Peyer's patch (tissue), 4 donors: ENCODE data around the gene ACSS1.

ENCODE experiments used
- POLR2A ChIP-seq, 2 donors: fragments of 450-650 bp; IDR thresholded peaks; one replicate each; pipeline ENCODE4 v1.5.1; 2017; ENCODE audit warnings: antibody characterized with exemption in 2 of 2, mild to moderate bottlenecking in 2 of 2, moderate library complexity in 2 of 2
- TF ChIP-seq, protein P1 (sequence below), 6 experiments: fragments of 450-650 bp in 4 of 6; fragments of 200-600 bp in 2 of 6; sonication (generic) in 1 of 6; IDR thresholded peaks; one replicate each; pipeline ENCODE4 v1.5.1; 2017 to 2019; ENCODE audit warnings: antibody characterized with exemption in 6 of 6, mild to moderate bottlenecking in 3 of 6, moderate library complexity in 1 of 6

DNA sequence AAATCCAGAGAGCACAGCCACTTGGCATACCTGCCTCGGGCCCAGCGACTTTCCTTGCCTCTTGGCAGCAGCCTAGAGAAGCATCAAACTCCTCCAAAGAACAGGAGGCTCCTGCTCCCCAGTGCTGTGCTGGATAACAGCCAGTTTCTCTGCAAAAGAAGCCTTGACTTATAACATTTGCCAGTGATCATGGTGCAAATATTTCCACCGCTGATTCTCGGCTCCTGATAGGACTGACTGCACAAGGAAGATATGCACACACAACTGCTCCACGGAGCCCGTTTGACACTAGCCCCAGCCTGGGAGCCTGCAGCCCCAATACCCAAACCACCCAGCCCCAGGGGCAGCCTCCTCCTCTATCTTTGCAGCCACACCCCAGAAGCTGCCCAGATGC, 17.5 kb downstream of the ACSS1 start:
- TF ChIP-seq, protein P1, sequence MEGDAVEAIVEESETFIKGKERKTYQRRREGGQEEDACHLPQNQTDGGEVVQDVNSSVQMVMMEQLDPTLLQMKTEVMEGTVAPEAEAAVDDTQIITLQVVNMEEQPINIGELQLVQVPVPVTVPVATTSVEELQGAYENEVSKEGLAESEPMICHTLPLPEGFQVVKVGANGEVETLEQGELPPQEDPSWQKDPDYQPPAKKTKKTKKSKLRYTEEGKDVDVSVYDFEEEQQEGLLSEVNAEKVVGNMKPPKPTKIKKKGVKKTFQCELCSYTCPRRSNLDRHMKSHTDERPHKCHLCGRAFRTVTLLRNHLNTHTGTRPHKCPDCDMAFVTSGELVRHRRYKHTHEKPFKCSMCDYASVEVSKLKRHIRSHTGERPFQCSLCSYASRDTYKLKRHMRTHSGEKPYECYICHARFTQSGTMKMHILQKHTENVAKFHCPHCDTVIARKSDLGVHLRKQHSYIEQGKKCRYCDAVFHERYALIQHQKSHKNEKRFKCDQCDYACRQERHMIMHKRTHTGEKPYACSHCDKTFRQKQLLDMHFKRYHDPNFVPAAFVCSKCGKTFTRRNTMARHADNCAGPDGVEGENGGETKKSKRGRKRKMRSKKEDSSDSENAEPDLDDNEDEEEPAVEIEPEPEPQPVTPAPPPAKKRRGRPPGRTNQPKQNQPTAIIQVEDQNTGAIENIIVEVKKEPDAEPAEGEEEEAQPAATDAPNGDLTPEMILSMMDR (IDR thresholded peaks at IDR 0.05) = no peak
- TF ChIP-seq POLR2A (IDR thresholded peaks at IDR 0.05) = no peak
